HUDEP-2 (cell line): Measurements from ENCODE around the gene DIAPH3.
A peak's percentile ranks its signal among the peaks of the same experiment; 100 is the strongest.

Experiments
- DNase-seq, 76 experiments: peaks; one replicate each; lab custom pipeline; 2025; ENCODE audit not compliant: unreplicated experiment in 76 of 76; lab: John Stamatoyannopoulos, UW

DIAPH3 gene

DNA sequence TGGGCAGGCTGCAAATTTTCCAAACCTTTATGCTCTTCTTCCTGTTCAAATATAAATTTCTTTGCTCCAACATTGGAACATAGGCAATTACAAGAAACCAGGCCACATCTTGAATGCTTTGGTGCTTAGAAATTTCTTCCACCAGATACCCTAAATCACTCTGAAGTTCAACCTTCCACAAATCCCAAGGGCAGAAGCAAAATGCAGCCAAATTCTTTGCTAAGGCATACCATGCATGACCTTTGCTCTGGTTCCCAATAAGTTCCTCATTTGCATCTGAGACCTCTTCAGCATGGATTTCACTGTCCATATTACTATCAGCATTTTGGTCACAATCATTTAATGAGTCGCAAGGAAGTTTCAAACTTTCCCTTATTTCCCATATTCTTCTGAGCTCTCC lies 130.9 kb downstream of the DIAPH3 start:
- DNase-seq, result no peak

DNA sequence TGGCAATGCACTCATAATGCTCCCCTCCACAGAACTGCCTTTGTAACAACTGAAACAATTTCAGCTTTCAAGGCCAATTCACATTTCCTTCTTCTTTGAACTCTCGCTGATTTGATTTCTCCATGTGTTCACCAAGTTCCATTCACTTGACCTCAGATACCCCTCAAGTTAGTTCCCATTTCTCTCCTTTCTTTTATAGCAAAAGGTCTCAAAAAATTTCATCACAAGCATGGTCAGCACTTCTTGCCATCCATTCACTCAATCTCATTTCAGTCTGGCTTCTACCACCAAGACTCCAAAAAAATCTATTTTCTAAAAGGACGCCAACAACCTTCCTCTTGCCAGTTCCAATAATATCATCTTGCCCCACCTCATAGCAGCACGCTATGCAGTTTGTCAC lies 135.7 kb downstream of the DIAPH3 start:
- DNase-seq, result no peak

DNA sequence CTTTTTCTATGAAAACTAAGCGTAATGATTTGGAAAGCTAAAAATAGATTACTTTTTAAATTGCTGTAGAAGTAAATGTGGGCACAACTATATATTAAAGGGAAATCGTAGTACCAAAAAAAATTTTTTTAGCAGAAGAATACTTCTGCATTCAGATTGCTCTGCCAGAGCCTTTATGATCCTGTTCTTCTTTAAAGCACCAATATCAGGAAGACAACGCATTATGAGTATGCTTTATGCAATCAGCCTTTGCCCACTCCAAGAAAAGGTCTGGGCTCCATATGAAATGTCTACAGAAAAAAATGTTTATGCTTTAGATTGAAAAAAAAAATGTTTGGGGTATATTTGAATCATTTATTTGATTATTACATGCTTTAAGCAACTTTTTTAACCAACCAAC lies 137.4 kb downstream of the DIAPH3 start:
- no peak for DNase-seq

DNA sequence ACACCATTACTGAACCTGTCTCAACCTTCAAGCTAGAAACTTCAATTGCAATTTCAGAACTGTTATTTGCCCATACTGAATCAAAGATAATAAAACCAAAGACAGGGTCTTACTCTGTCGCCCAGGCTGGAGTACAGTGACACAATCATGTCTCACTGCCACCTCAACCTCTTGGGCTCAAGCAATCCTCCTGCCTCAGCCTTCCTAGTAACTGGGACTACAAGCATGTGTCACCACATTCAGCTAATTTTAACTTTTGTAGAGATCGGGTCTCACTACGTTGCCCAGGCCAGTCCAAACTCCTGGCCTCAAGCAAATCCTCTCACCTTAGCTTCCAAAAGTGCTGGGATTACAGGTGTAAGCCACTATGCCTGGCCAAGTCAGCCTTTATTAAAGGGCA lies 143.4 kb downstream of the DIAPH3 start:
- DNase-seq, result no peak

DNA sequence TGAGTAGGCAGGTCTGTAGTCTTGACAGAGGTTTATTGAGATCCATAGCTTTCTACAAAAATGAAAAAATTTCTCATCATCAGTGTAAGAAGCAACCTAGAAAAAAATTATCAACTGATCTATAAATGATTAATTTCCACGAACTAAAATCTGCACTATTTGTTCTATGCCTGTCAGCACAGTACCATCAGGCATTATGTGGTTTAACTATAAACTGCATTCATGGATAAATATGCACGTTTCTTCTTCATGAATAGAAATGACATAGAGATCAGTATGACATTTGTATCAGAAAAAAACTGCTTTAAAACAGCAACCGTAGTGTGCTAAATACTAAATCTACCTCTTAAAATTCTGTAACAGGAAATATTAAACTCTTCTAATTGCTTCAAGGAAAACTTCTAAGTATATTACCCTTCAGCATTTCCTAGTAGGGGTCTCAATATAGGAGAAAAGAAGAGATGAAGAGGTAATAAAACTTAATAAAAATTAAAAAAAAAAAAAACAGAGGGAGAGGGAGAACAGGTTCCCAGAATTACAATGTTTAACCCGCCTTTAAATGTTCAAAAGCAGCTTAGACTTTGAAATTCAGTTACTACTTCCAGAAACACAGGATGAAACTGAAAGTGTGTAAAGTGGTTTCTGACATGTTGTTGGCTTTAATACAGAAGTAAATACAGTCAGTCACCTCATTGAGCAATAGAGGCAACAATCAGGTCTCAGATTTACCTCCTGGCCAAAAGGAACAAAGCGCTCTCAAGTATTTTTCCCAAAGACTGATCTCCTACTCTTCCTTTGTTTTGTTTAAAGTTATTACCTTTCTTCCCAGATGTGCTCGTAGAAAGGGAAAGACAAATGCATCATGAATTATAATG lies 144.4 kb downstream of the DIAPH3 start:
- no peak for DNase-seq

DNA sequence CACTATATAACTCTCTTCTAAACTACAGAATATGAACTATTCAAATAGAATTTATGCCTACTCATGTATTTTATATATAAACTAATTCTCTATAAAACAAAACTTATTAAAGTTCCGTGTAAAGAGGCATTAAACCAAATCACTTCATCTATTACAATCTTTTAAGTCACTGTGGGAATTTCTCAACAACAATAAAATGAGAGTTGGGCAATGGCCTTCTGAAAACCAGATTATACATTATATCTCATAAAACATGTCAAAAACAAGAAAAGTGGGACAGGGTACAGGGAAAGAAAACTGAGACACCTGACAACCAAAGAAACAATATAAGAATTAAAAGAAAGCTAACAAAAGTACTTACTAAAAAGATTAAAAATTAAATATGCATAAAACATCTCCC lies 145.2 kb downstream of the DIAPH3 start:
- no peak for DNase-seq

DNA sequence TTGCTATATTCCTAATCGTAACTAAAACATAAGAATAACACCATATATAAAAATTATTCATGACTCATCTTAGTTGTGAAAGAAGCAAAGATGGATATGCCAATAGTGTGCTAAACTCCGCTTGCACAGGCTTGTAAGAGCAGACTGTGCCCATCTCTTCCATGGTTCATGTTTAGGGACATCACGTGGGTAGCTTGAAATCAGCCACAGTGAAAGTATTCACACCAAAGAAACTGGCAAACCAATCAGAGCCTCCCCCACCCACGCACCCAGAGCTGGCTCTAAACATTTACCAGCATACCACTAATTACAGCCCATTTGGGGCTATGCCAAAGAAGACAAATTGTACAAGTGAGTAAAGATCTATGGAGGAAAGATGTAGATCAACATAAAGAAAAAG lies 147.5 kb downstream of the DIAPH3 start:
- no peak for DNase-seq

DNA sequence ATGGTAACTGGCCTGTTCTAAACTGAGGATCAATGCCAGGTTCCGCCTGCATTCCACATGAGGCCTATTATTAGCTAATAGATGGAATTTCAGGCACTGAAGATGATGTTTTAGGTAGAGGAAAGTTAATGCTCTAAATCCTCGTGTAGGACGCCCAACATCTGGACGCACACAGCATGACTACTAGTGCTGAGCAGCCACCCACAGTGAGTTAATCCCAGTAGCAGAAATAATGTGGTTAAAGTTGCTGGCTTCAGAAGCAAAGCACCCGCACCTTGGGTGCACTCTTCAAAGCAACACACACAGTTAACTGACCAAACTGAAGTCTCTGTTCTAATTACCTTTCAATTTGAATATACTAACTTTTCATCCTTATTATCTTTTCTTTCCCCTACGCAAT lies 150.6 kb downstream of the DIAPH3 start:
- no peak for DNase-seq

DNA sequence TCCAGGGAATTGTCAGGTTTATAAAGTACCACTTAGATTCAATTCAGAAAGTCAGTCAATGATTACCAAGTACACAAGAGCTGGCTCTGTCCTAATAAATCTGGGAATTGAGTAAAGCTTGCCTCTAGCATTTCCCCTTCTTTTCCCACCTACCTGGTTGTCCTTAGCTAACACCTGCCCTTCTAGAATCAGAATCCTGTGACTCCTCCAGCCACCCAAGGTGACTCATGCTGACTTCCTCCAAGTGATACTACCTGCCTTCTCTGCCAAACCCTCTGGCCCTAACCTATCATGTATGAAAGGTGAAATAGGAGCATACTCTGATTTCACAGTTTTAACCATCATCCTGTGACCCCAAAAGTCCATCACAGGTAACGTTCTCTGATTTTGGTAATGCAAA lies 151.2 kb downstream of the DIAPH3 start:
- DNase-seq, result no peak

DNA sequence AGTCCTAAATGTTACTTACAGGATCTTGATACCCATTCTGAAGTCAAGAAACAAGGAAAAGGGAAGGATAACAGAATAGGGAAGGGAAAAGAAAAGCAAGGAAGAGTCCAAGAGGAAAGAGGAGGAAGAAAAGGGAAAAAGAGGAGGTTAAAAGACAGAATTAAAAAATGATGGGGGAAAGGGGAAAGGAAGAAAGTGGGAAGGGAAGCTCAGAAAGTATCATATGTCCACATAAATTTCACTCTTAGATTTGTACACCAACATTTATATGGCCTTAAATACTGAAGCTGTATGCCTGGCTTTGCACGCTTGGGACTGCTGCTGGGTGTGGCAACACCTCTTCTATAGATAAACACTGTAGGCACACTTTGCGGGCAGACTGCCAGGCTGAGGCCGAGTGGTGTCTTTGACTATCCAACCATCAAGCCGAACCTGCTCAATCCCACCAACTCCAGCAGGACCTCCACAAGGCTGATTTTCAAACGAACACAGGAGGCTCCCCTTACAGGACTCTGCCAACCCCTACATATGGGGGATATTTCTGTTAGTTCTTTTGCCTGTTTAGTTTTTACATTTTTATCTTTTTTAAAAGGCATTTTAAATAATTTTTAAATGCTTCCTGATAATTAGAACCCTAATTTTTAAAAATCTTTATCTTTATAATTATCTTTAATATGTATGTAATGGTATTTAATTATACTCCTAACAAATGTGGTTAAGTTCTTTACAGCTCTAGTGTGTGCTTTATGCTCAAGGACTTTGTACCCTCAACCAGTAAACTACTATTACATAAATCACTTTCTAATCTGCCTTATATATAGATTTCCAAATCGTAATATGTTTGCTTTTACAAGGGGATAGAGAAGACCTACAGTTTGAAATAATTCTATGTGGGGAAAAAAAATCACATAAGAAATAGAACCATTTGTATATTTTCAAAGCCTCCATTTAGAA lies 154.2 kb downstream of the DIAPH3 start:
- DNase-seq, result peak in 75 of 76 experiments; percentile 21 to 92 (median 82)

DNA sequence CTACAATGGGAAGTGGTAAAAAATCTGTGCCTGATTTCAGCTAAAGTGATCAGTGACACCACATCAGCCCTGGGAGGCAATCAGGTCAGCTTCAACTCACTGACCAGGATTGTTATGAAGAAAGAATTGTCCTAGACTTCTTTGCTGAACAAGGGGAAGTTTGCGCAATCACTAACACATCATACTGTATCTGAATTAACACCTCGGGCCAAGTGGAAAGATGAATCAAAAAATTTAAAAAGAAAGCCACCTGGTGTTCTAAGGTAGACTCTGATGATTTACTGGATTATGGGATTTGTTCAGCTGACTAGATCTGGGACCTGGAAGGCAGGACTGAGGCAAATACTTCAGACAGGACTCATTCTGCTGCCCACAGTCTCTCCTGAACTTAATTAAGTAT lies 161.8 kb downstream of the DIAPH3 start:
- DNase-seq, result no peak

DNA sequence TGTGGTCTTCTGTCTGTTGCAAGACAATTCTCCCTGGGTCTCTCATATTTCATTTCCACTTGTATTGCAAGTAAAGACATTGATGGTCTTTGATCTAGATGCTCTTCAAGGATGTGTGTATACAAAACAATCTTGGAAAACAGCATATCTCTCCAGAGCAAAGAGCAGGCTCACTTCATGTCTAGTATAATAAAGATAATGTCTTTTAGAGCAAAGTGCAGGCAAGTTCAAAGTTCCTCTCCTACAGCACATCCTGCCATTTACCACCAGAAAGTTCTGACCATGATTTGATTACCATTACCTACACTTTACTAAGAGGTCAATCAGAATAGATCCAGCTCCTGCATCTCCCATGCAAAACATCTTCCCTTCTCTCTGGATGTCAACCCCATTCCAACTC lies 162.8 kb downstream of the DIAPH3 start:
- no peak for DNase-seq

DNA sequence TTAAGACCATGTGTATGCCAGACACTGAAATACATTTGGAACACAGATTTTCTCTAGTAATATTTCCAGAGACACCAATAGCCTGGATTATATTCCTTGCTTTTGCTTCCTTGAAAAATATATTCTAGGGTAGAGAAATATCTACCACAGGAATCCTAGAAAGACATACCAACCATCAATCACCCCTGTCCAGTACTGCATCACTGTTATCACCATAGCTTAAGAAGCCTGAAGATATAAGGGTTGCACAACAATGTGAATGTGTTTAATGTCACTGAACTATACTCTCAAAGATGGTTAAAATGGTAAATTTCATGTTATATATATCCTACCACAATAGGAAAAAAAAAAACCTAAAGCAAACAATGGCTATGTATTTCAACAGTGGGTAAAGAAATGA lies 163.6 kb downstream of the DIAPH3 start:
- no peak for DNase-seq

DNA sequence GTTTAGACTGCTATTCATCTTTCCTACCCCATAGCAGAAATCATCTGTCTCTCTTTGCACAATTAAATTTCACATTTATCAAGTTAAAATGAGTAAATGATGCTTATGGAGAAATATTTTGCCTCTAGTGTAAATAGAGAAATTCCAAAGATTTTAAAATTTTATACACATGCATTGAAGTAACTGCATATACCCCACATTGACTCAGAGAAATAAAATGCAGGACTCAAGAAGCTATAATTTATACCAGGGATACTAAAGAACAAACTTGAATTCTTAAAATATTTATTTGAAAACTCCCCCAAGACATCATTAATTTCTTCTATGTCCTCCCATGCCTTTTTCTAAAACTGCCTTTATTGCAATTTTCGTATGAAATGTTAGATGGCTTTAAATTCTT lies 165.8 kb downstream of the DIAPH3 start:
- DNase-seq, result no peak

DNA sequence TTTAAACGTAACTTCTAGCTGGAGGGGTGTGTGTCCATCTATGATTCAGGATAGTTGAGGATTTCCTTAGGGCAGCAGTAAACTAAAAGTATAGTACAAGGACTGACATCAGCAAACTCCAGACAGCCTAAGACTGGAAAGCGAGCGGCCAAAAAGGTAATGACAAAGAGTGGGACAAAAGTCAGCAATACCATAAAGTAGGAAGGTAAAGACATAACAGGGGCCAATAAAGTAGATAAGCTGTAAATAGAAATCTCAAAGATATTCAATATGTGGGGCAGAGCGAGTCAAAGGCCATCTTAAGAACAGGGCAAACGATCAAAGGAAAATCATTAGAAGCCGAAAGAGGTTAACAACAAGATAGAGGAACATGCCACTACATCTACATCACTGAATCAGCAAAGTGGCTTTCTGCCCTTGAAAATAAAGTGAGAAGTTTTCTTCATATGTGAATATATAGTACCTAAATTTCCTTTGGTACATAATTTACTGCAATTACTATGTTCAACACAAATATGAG lies 167.2 kb downstream of the DIAPH3 start:
- no peak for DNase-seq

DNA sequence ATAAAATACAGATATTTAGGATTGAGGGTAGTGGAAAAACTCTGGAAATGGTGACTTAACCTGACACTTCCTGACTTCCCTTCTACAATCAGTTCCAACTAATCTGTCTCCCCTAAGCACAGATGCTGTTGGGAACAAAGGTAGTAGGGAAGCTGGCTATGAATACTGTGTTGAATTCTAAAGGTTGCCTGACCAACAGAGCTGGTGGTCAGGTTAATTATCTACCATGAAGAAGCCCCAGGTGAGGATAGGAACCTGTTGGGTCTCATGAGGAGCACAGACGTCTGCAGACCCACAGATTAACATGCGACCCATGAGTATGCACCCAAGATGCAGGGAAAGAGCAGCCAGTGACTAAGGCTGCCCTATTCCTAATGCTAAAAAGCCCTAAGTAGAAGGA lies 172.3 kb downstream of the DIAPH3 start:
- DNase-seq, result no peak

DNA sequence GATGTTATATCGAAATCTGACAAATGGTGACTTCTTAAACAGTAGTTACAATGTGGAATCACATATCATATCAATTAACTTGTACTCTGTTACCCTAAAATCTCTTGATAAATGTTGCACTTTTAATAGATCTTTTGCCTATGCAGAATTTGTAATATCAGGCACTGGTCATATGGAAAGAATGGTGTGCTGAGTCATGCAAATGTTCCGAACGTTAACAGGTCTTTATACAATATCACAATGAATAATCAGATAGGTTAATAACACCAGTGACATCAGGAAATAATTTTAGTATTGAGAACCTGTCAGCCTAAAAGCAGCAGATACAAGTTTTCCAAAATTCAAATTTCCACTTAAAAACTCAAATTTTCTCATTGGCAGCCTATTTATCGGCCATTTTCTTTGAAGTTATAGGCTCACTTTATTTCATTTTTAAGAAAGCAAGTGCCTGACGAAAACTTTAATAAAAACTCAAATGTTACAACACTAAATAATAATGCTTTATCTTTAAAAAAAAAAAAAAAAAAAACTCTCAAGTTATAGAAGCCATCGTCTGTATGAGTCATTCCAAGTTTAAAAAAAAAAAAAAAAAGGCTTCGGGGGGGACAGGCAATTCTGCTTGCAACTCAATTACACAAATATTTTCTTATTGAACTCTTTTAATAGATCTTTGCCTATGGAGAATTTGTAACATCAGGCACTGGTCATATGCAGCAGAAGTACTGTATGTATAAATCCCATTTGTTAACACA lies 180.9 kb downstream of the DIAPH3 start:
- DNase-seq, result no peak

DNA sequence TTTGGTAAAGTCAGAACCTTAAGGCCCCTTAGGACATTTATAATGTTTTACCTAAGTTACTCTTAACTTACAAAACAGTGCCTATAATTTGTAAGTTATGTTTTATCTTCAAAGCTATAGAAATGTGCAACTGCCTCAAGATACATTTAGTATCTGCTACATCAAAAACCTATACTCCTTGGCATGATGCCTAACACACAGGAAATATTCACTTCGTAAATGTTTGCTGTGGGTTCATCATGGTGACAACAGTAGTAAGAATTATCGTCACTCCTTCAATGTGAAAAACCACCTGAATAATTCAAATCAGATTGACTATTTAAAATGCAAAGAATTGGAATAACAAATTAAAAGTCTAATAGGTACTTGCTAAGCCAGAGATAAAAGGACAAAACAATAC lies 184.1 kb downstream of the DIAPH3 start:
- DNase-seq, result no peak

DNA sequence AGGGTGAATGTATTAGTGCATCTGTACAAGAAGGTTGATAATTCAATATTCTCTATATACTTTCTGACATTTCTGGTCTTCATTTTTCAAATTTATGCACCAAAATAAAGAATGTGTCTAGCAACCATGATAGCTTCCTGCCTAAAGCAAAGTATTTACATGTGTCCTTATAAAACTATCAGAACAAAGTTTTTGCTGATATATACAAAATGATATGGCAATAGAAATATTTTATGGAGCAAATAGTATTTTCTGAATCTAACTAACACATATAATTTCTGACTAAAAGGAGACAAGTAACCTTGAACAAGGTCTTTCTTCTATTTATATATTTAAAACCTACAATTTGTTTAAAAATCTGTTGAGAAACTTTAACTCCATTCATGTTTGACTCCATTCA lies 184.9 kb downstream of the DIAPH3 start:
- DNase-seq, result no peak

DNA sequence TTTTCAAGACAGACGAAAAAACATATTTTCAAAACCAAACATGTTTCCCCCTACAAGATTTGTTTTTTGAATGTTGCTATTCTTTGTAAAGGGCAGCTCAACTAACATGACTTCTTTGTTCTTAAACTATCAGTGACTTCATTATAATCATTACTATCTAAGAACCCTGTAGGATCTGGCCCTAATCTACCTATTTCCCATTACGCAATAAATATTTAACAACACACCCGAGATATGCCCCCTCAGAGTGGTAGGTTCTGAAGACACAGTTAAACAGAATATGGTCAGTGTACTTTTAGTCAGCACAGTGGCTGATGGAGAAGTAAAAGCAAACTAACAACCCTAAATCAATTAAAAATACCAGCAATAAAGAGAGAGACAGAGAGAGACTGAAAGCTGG lies 186.9 kb downstream of the DIAPH3 start:
- no peak for DNase-seq
